B cell (primary cell): Measurements from ENCODE around the gene SPP1. TPM values are rescaled to one million over a fixed set of nuclear protein-coding genes. Genes with fewer than 3 reads are reported as not detected.
"Not testable (repeated sequence)": the region's sequence is repeated elsewhere in the genome, so short reads cannot be mapped to it uniquely, and the experiment has no call there.

ENCODE experiments used
- ATAC-seq: fragments of 200-7000 bp; cut with Tn5 transposase; one replicate; pipeline ENCODE4 v1.10.0; 2021; ENCODE audit warnings: low read depth, mild to moderate bottlenecking, moderate number of reproducible peaks, moderate library complexity
- CTCF ChIA-PET: fragments of 350-600 bp; sonication (Branson Sonifier 250); formaldehyde crosslinking; loops from one replicate; lab custom pipeline; 2021; ENCODE audit warnings: antibody characterized with exemption, inconsistent platforms; lab: Charles Lee
- POLR2A ChIA-PET: fragments of 350-600 bp; sonication (Branson Sonifier 250); formaldehyde crosslinking; loops from one replicate; lab custom pipeline; 2021; ENCODE audit warnings: antibody characterized with exemption; lab: Charles Lee
- DNase-seq: peaks from one replicate; pipeline ENCODE4 v3.0.0; 2013
- H2AFZ ChIP-seq: 2 replicates; pipeline ENCODE4 v1.6.1; 2012; ENCODE audit warnings: mild to moderate bottlenecking, low read depth, low read length; ENCODE audit not compliant: insufficient read depth, poor library complexity, severe bottlenecking
- H3K27ac ChIP-seq, 2 donors: 1 replicate in 1 of 2; 2 replicates in 1 of 2; pipeline ENCODE4 v1.5.1; 2012 to 2013; ENCODE audit warnings: low read length in 2 of 2, mild to moderate bottlenecking in 2 of 2, moderate library complexity in 1 of 2
- H3K27me3 ChIP-seq, 4 experiments: fragments of 200-600 bp in 1 of 4; sonication (generic) in 1 of 4; replicated peaks in 1 of 4; 1 replicate in 2 of 4; 2 replicates in 2 of 4; pipeline versions ENCODE4 v1.6.1 to v1.7.0; 2013 to 2016; ENCODE audit warnings: low read length in 3 of 4, mild to moderate bottlenecking in 2 of 4, mixed read lengths in 1 of 4, moderate library complexity in 1 of 4; ENCODE audit not compliant: insufficient read depth in 4 of 4, control insufficient read depth in 3 of 4; ENCODE audit errors: control extremely low read depth in 1 of 4
- H3K36me3 ChIP-seq, 2 experiments: replicated peaks in 1 of 2; 1 replicate in 1 of 2; 2 replicates in 1 of 2; pipeline versions ENCODE4 v1.6.1 to v1.7.1; 2013; ENCODE audit warnings: low read length in 1 of 2; ENCODE audit not compliant: insufficient read depth in 2 of 2, control insufficient read depth in 1 of 2; ENCODE audit errors: control extremely low read depth in 1 of 2, extremely low read depth in 1 of 2
- H3K4me1 ChIP-seq, 2 donors: fragments of 200-600 bp in 1 of 2; sonication (generic) in 1 of 2; 1 replicate in 1 of 2; 2 replicates in 1 of 2; pipeline versions ENCODE4 v1.5.1 to v1.6.1; 2013 to 2017; ENCODE audit warnings: low read length in 2 of 2; ENCODE audit not compliant: control insufficient read depth in 2 of 2, insufficient read depth in 2 of 2
- H3K4me2 ChIP-seq: replicated peaks from 2 replicates; pipeline ENCODE3; 2012; ENCODE audit warnings: mild to moderate bottlenecking, low read depth, low read length; ENCODE audit not compliant: poor library complexity, severe bottlenecking
- H3K4me3 ChIP-seq, 5 experiments: fragments of 200-600 bp in 1 of 5; sonication (generic) in 1 of 5; 1 replicate in 3 of 5; 2 replicates in 2 of 5; pipeline versions ENCODE4 v1.5.1 to v1.7.0; 2011 to 2016; ENCODE audit warnings: low read length in 4 of 5, mild to moderate bottlenecking in 4 of 5, low read depth in 2 of 5, control low read depth in 1 of 5, moderate library complexity in 1 of 5; ENCODE audit not compliant: insufficient read depth in 1 of 5; ENCODE audit errors: control extremely low read depth in 1 of 5, extremely low read depth in 1 of 5
- H3K79me2 ChIP-seq: fragments of 200-600 bp; sonication (generic); one replicate; pipeline ENCODE4 v1.6.0; 2016; ENCODE audit warnings: low read length; ENCODE audit not compliant: control insufficient read depth, insufficient read depth
- H3K9ac ChIP-seq: fragments of 200-600 bp; sonication (generic); 2 replicates; pipeline ENCODE4 v1.6.1; 2017; ENCODE audit warnings: mild to moderate bottlenecking, low read length, moderate library complexity
- H3K9me3 ChIP-seq, 3 donors: one replicate each; pipeline versions ENCODE4 v1.6.1 to v1.7.1; 2013; ENCODE audit warnings: low read length in 2 of 3; ENCODE audit not compliant: control insufficient read depth in 2 of 3, insufficient read depth in 1 of 3; ENCODE audit errors: control extremely low read depth in 1 of 3
- H4K20me1 ChIP-seq: 2 replicates; pipeline ENCODE4 v1.6.0; 2012; ENCODE audit warnings: mild to moderate bottlenecking, low read length; ENCODE audit not compliant: insufficient read depth, control insufficient read depth, poor library complexity, severe bottlenecking
- H3K27ac Mint-ChIP-seq: one replicate; pipeline ENCODE4 v1.8.0; 2021; ENCODE audit warnings: mixed read lengths
- H3K27me3 Mint-ChIP-seq: one replicate; pipeline ENCODE4 v1.8.0; 2021; ENCODE audit warnings: mixed read lengths
- H3K4me1 Mint-ChIP-seq: one replicate; pipeline ENCODE4 v1.8.0; 2021; ENCODE audit warnings: mixed read lengths
- H3K4me3 Mint-ChIP-seq: one replicate; pipeline ENCODE4 v1.8.0; 2021; ENCODE audit warnings: mixed read lengths
- H3K9me3 Mint-ChIP-seq: one replicate; pipeline ENCODE4 v1.8.0; 2022; ENCODE audit warnings: mixed read lengths; ENCODE audit not compliant: insufficient read depth
- EZH2 ChIP-seq: IDR thresholded peaks from 2 replicates; pipeline ENCODE4 v1.6.1; 2012; ENCODE audit warnings: borderline replicate concordance, low read depth, mild to moderate bottlenecking, moderate library complexity, low read length; ENCODE audit not compliant: insufficient read depth, poor library complexity, severe bottlenecking
- WGBS: methylation state at CpG from one replicate; pipeline ENCODE4 v1.1.5; 2013; ENCODE audit warnings: missing lambda C conversion rate; ENCODE audit not compliant: insufficient coverage; 5-methylcytosine and 5-hydroxymethylcytosine counted together
- intact Hi-C: fragments of 100-400 bp; cut with micrococcal nuclease; formaldehyde crosslinking; loops from one replicate; pipeline ENCODE4 v1.10.0; 2022
- polyA plus RNA-seq: library from polyadenylated mRNA; depleted of rRNA; stranded (reverse); fragments of >200 nt; gene quantifications from 2 replicates; pipeline ENCODE4 v1.2.3, GENCODE V29; 2012
- total RNA-seq, 2 donors: library from RNA; stranded (reverse); fragments of 120-200 nt in 1 of 2; gene quantifications; 1 replicate in 1 of 2; 2 replicates in 1 of 2; pipeline versions ENCODE4 v1.2.3 to v1.2.4, GENCODE V29; 2013 to 2022
- TF ChIP-seq, protein P1 (sequence below): fragments of 200-600 bp; IDR thresholded peaks from one replicate; pipeline ENCODE4 v1.8.0; 2022; ENCODE audit warnings: antibody characterized with exemption, mild to moderate bottlenecking

SPP1 gene
- total and polyA plus RNA-seq, 2 donors (not counting 1 experiment from before 2014, with no cell fraction given): not detected

DNA sequence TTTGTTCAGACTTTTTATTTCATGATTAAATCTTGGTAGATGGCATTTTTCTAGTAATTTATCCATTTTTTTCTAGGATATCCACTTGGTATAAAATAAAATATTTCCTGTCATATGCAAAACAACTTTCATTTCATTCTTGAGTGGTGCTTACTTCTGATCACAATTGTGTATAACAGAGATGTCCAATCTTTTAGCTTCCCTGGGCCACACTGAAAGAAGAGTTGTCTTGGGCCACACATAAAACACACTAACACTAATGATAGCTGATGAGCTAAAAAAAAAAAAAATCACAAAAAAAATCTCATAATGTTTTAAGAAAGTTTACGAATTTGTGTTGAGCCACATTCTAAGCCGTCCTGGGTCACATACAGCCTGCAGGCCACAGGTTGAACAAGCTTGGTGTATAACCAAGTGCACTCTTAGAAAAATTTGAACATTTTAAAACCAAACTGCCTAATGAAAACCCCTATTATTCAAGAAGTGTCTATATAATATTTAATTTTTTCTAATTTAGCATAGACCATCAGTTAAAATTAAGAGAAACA lies 41.3 kb upstream of the SPP1 start:
- Histone ChIP-seq H3K4me1 (no peaks in the 10 kb centered on the region), H3K27me3 (no peaks in the 10 kb centered on the region), H3K4me2 (no peak overlapping the region), H3K9me3 (peaks cover 0 to 4% (median 0%) of the 10 kb centered on the region in 3 donors), H3K4me3 (no peak overlapping the region), H3K79me2 (no peaks in the 10 kb centered on the region), H2AFZ (no peak overlapping the region), H3K9ac (no peak overlapping the region), H3K36me3 (no peaks in the 10 kb centered on the region), H4K20me1 (no peaks in the 10 kb centered on the region), H3K27ac (no peak overlapping the region)
- ChIA-PET POLR2A (no interaction called here), CTCF (no interaction called here)
- intact Hi-C loops: no loop called here
- Mint-ChIP-seq H3K4me1 (no peaks in the 10 kb centered on the region), H3K4me3 (no peak overlapping the region), H3K9me3 (peaks cover 2% of the 10 kb centered on the region), H3K27ac (no peak overlapping the region), H3K27me3 (peaks cover 4% of the 10 kb centered on the region)
- DNase-seq (no peak), ATAC-seq (no peak)
- no CpG with 5 or more reads among the region's 2 CpGs for WGBS
- TF ChIP-seq, protein P1, sequence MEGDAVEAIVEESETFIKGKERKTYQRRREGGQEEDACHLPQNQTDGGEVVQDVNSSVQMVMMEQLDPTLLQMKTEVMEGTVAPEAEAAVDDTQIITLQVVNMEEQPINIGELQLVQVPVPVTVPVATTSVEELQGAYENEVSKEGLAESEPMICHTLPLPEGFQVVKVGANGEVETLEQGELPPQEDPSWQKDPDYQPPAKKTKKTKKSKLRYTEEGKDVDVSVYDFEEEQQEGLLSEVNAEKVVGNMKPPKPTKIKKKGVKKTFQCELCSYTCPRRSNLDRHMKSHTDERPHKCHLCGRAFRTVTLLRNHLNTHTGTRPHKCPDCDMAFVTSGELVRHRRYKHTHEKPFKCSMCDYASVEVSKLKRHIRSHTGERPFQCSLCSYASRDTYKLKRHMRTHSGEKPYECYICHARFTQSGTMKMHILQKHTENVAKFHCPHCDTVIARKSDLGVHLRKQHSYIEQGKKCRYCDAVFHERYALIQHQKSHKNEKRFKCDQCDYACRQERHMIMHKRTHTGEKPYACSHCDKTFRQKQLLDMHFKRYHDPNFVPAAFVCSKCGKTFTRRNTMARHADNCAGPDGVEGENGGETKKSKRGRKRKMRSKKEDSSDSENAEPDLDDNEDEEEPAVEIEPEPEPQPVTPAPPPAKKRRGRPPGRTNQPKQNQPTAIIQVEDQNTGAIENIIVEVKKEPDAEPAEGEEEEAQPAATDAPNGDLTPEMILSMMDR: no peak
- TF ChIP-seq EZH2: no peak

DNA sequence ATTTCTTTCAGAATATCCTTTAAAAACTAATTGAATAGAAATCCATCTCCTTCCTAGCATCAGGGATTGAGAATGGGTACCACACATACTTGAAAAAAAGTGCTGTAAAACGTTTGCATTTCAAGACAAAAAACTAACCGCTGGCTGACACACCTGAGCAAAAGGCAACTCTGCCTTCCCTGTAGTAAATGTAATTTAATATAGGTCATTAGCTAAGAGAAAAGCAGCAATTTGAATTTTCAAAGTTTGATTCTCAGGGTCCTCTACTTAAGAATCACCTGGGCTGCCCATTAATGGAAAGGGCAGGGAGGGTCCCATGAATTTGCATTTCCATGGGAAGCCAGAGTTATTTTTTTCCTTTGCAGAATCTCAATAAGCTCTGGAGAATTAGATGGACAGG lies 40.5 kb upstream of the SPP1 start:
- Histone ChIP-seq H3K4me1 (no peaks in the 10 kb centered on the region), H2AFZ (no peak overlapping the region), H3K4me2 (no peak overlapping the region), H3K79me2 (no peaks in the 10 kb centered on the region), H3K36me3 (no peaks in the 10 kb centered on the region), H3K9ac (no peak overlapping the region), H3K27me3 (no peaks in the 10 kb centered on the region), H4K20me1 (no peaks in the 10 kb centered on the region), H3K27ac (no peak overlapping the region), H3K9me3 (peaks cover 0 to 4% (median 0%) of the 10 kb centered on the region in 3 donors), H3K4me3 (no peak overlapping the region)
- TF ChIP-seq, protein P1: no peak
- no peak for TF ChIP-seq EZH2
- H3K4me1 Mint-ChIP-seq: no peaks in the 10 kb centered on the region
- POLR2A ChIA-PET: no interaction called here
- no peak overlapping the region for H3K4me3 Mint-ChIP-seq
- peaks cover 4% of the 10 kb centered on the region for H3K27me3 Mint-ChIP-seq
- H3K9me3 Mint-ChIP-seq: peaks cover 2% of the 10 kb centered on the region
- no CpG with 5 or more reads among the region's 2 CpGs for WGBS
- intact Hi-C loops: no loop called here
- H3K27ac Mint-ChIP-seq: no peak overlapping the region
- DNase-seq (no peak), ATAC-seq (no peak)
- CTCF ChIA-PET: no interaction called here

DNA sequence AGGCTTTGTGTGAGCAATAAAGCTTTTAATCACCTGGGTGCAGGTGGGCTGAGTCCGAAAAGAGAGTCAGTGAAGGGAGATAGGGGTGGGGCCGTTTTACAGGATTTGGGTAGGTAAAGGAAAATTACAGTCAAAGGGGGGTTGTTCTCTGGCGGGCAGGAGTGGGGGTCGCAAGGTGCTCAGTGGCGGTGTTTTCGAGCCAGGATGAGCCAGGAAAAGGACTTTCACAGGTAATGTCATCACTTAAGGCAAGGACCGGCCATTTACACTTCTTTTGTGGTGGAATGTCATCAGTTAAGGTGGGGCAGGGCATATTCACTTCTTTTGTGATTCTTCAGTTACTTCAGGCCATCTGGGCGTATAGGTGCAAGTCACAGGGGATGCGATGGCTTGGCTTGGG lies 39.6 kb upstream of the SPP1 start:
- H3K4me1 Mint-ChIP-seq, H3K4me3 ChIP-seq, H3K4me2 ChIP-seq, DNase-seq, H3K36me3 ChIP-seq, H3K79me2 ChIP-seq, H3K4me1 ChIP-seq, H3K4me3 Mint-ChIP-seq, H2AFZ ChIP-seq, H3K9me3 ChIP-seq, intact Hi-C loops, H3K27ac Mint-ChIP-seq, H3K9ac ChIP-seq, H4K20me1 ChIP-seq, CTCF ChIA-PET, H3K27ac ChIP-seq, ATAC-seq, H3K27me3 ChIP-seq, H3K27me3 Mint-ChIP-seq, H3K9me3 Mint-ChIP-seq, POLR2A ChIA-PET: not testable (repeated sequence)
- WGBS: 86% methylated on average over 4 of the region's 9 CpGs
